ENCODE data around the gene PGAM1. TPM values are rescaled to one million over a fixed set of nuclear protein-coding genes. Genes with fewer than 3 reads are reported as not detected.
"Not testable (repeated sequence)": the region's sequence is repeated elsewhere in the genome, so short reads cannot be mapped to it uniquely, and the experiment has no call there.

Gene PGAM1
- total and polyA plus RNA-seq, 9 of the 15 experiments (the other 6 are each of a cell fraction or from before 2014, with no cell fraction given) = 40.3 to 559 (median 269) TPM

- no peaks in the 10 kb centered on the region for H3K27me3 ChIP-seq (ENCODE audit: control insufficient read depth in 2 of 2, insufficient read depth in 2 of 2, low read length in 2 of 2)
- no peak for ATAC-seq
- H3K4me2 ChIP-seq (ENCODE audit: insufficient read depth, low read length) = no peak overlapping the region
- no peaks in the 10 kb centered on the region for H3K4me1 ChIP-seq (replicated peaks in 1 of 2; ENCODE audit: control insufficient read depth in 2 of 2, insufficient read depth in 2 of 2, low read length in 2 of 2)
- H3K9me1 ChIP-seq (ENCODE audit: control insufficient read depth, insufficient read depth, low read length) = no peaks in the 10 kb centered on the region
- H3K36me3 ChIP-seq (ENCODE audit: control insufficient read depth, insufficient read depth, low read length) = peaks cover 84% of the 10 kb centered on the region
- no peak overlapping the region for H2AFZ ChIP-seq (ENCODE audit: low read depth, low read length)
- no peak overlapping the region for H3K9ac ChIP-seq (ENCODE audit: insufficient read depth in 1 of 2, low read depth in 2 of 2, low read length in 2 of 2)
- intact Hi-C loops (cut with micrococcal nuclease) (no loop called here), in situ Hi-C loops (cut with MboI) (no loop called here)
- DNase-seq (ENCODE audit: extremely low read depth in 1 of 4, low spot score in 3 of 4) = no peak
- CTCF ChIA-PET (ENCODE audit: low intra/inter-chr PET ratio) = no interaction called here
- no peak overlapping the region for H3K27ac ChIP-seq (ENCODE audit: extremely low read depth, low read depth, low read length)
- no peaks in the 10 kb centered on the region for H4K20me1 ChIP-seq (replicated peaks; ENCODE audit: control insufficient read depth, insufficient read depth, low read length)
- BruUV-seq (replicated peaks) = no TSS peak
- no peak for TF ChIP-seq SMARCA5 (IDR thresholded peaks at IDR 0.05)
- no peak for TF ChIP-seq NCOA6 (IDR thresholded peaks at IDR 0.05)
- TF ChIP-seq PML (IDR thresholded peaks at IDR 0.05; ENCODE audit: low read length) = no peak
- no peak for TF ChIP-seq KAT7 (CRISPR knock-in tag; IDR thresholded peaks at IDR 0.05; ENCODE audit: borderline replicate concordance)
- no peak for TF ChIP-seq KLF6 (CRISPR knock-in tag; IDR thresholded peaks at IDR 0.05; ENCODE audit: borderline replicate concordance)
- TF ChIP-seq CBX2 (IDR thresholded peaks at IDR 0.05; ENCODE audit: insufficient read depth, low read length, poor library complexity, severe bottlenecking) = no peak
- no peak for TF ChIP-seq ETS1 (conservative IDR thresholded peaks at IDR 0.05; ENCODE audit: control insufficient read depth, low read depth, low read length)
- no peaks in the 10 kb centered on the region for H3K9me3 ChIP-seq (replicated peaks; ENCODE audit: control insufficient read depth, insufficient read depth, low read depth, low read length)
- POLR2A ChIA-PET = interaction anchor here (0.6 kb wide), 1 partner anchor 270 kb away, joined by 3 read pairs; no protein-coding TSS in a partner anchor
- WGBS (ENCODE audit: insufficient coverage, low coverage, missing lambda C conversion rate) = 91% methylated on average over 2 of the region's 2 CpGs
- FAIRE-seq = no peak
- no peak overlapping the region for H3K4me3 ChIP-seq
- no peaks in the 10 kb centered on the region for H3K79me2 ChIP-seq (ENCODE audit: control insufficient read depth, insufficient read depth, low read length)
Measured at GRCh38 chr10:97475936-97476594, 50.1 kb downstream of the PGAM1 start.

DNA sequence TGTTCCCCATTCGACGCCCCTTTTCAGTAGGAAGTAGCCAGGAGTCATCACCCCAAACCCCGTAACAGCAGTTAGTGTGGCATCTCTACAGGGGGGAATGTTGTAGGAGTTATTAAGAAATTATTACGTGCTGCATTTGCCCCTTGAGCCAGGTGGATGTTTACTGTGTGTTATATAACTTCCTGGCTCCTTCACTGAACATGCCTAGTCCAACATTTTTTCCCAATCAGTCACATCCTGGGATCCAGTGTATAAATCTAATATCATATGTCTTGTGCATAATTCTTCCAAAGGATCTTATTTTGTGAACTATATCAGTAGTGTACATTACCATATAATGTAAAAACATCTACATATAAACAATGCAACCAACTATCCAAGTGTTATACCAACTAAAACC is 53.4 kb downstream of the PGAM1 start:
- intact Hi-C loops (cut with micrococcal nuclease); H3K27ac ChIP-seq (ENCODE audit: extremely low read depth, low read depth, low read length); H3K4me3 ChIP-seq; FAIRE-seq; H3K9me1 ChIP-seq (ENCODE audit: control insufficient read depth, insufficient read depth, low read length); H3K27me3 ChIP-seq (ENCODE audit: control insufficient read depth in 2 of 2, insufficient read depth in 2 of 2, low read length in 2 of 2); BruUV-seq (replicated peaks); H4K20me1 ChIP-seq (replicated peaks; ENCODE audit: control insufficient read depth, insufficient read depth, low read length); H3K4me1 ChIP-seq (replicated peaks in 1 of 2; ENCODE audit: control insufficient read depth in 2 of 2, insufficient read depth in 2 of 2, low read length in 2 of 2); H3K9me3 ChIP-seq (replicated peaks; ENCODE audit: control insufficient read depth, insufficient read depth, low read depth, low read length); in situ Hi-C loops (cut with MboI); H3K79me2 ChIP-seq (ENCODE audit: control insufficient read depth, insufficient read depth, low read length); ATAC-seq; H2AFZ ChIP-seq (ENCODE audit: low read depth, low read length); H3K4me2 ChIP-seq (ENCODE audit: insufficient read depth, low read length); H3K9ac ChIP-seq (ENCODE audit: insufficient read depth in 1 of 2, low read depth in 2 of 2, low read length in 2 of 2); CTCF ChIA-PET (ENCODE audit: low intra/inter-chr PET ratio); DNase-seq (ENCODE audit: extremely low read depth in 1 of 4, low spot score in 3 of 4): not testable (repeated sequence)
- 100% methylated on average over 4 of the region's 4 CpGs for whole genome bisulfite sequencing (ENCODE audit: insufficient coverage, low coverage, missing lambda C conversion rate)
- peaks cover 83% of the 10 kb centered on the region for H3K36me3 ChIP-seq (ENCODE audit: control insufficient read depth, insufficient read depth, low read length)
- POLR2A ChIA-PET = interaction anchor here (0.8 kb wide), 1 partner anchor 28 kb away, joined by 3 read pairs; no protein-coding TSS in a partner anchor

Data from K562 (cell line).